Subcutaneous adipose tissue (tissue), 4 donors: Measurements from ENCODE around the gene EIF4B. TPM values are rescaled to one million over a fixed set of nuclear protein-coding genes. Genes with fewer than 3 reads are reported as not detected.

Experiments used
- CTCF ChIP-seq: fragments of 450-650 bp; IDR thresholded peaks from one replicate; pipeline ENCODE4 v1.5.1; 2016; ENCODE audit warnings: low read depth, mild to moderate bottlenecking, control low read depth, antibody characterized with exemption, moderate library complexity
- total RNA-seq, 4 donors: library from RNA; depleted of rRNA; stranded (reverse); fragments of >200 nt; gene quantifications; one replicate each; pipeline ENCODE4 v1.1.0, GENCODE V29; 2016

EIF4B gene
- total RNA-seq, 4 donors from 2014 or later, result 471 to 677 (median 528) TPM

- TF ChIP-seq CTCF, result no peak
Observed at GRCh38 chr12:53014709-53015108, 8.5 kb downstream of the EIF4B start.

GRCh38 chr12:53025250-53025649 is 19.0 kb downstream of the EIF4B start:
- no peak for TF ChIP-seq CTCF

GRCh38 chr12:53031616-53032015 is 25.4 kb downstream of the EIF4B start:
- no peak for TF ChIP-seq CTCF

- TF ChIP-seq CTCF, result no peak
Observed at GRCh38 chr12:53034459-53034858, 28.2 kb downstream of the EIF4B start.

- no peak for TF ChIP-seq CTCF
Observed at GRCh38 chr12:53036802-53037201, 30.5 kb downstream of the EIF4B start.

GRCh38 chr12:53039851-53040250 is 33.6 kb downstream of the EIF4B start:
- TF ChIP-seq CTCF, result no peak

- TF ChIP-seq CTCF, result no peak
Observed at GRCh38 chr12:53042607-53043454, 36.6 kb downstream of the EIF4B start.
